ENCODE results near the gene CRIP3.
A peak's percentile ranks its signal among the peaks of the same experiment; 100 is the strongest.

CRIP3 gene

GRCh38 chr6:43274916-43275597 is 33.6 kb downstream of the CRIP3 start:
- H3K4me1 ChIP-seq (ENCODE audit: control insufficient read depth in 1 of 2, insufficient read depth in 2 of 2, low read length in 2 of 2), result peaks cover 47 to 73% of the 10 kb centered on the region in 2 donors
- no peaks in the 10 kb centered on the region for H3K36me3 ChIP-seq (ENCODE audit: control insufficient read depth in 1 of 2, insufficient read depth in 2 of 2, low read length in 2 of 2)
- no peaks in the 10 kb centered on the region for H3K9me3 ChIP-seq (ENCODE audit: control insufficient read depth in 1 of 2, low read length in 2 of 2)
- H3K27me3 ChIP-seq (ENCODE audit: control insufficient read depth in 1 of 2, insufficient read depth in 2 of 2, low read length in 2 of 2), result no peaks in the 10 kb centered on the region
- peak overlapping the region; percentile 67 to 77 for H3K4me3 ChIP-seq (ENCODE audit: low read depth in 1 of 2, low read length in 2 of 2)
- H3K9ac ChIP-seq (ENCODE audit: low read depth in 1 of 2, low read length in 2 of 2), result peak overlapping the region; percentile 81 to 83
- H3K27ac ChIP-seq (ENCODE audit: low read depth, low read length), result peak overlapping the region; percentile 85

- H3K4me3 ChIP-seq (ENCODE audit: low read depth in 1 of 2, low read length in 2 of 2), result peak overlapping the region; percentile 67 to 77
- H3K4me1 ChIP-seq (ENCODE audit: control insufficient read depth in 1 of 2, insufficient read depth in 2 of 2, low read length in 2 of 2), result peaks cover 48 to 77% of the 10 kb centered on the region in 2 donors
- H3K27me3 ChIP-seq (ENCODE audit: control insufficient read depth in 1 of 2, insufficient read depth in 2 of 2, low read length in 2 of 2), result no peaks in the 10 kb centered on the region
- H3K36me3 ChIP-seq (ENCODE audit: control insufficient read depth in 1 of 2, insufficient read depth in 2 of 2, low read length in 2 of 2), result no peaks in the 10 kb centered on the region
- H3K9me3 ChIP-seq (ENCODE audit: control insufficient read depth in 1 of 2, low read length in 2 of 2), result no peaks in the 10 kb centered on the region
- peak overlapping the region; percentile 77 for H3K27ac ChIP-seq (ENCODE audit: low read depth, low read length)
- H3K9ac ChIP-seq (ENCODE audit: low read depth in 1 of 2, low read length in 2 of 2), result peak overlapping the region; percentile 81 to 83
These were observed 34.3 kb downstream of the CRIP3 start for GRCh38 chr6:43274127-43274915.

GRCh38 chr6:43273707-43274106 is 34.9 kb downstream of the CRIP3 start:
- H3K4me1 ChIP-seq (ENCODE audit: control insufficient read depth in 1 of 2, insufficient read depth in 2 of 2, low read length in 2 of 2), result peaks cover 48 to 77% of the 10 kb centered on the region in 2 donors
- H3K4me3 ChIP-seq (ENCODE audit: low read depth in 1 of 2, low read length in 2 of 2), result no peak overlapping the region
- H3K27ac ChIP-seq (ENCODE audit: low read depth, low read length), result no peak overlapping the region
- H3K27me3 ChIP-seq (ENCODE audit: control insufficient read depth in 1 of 2, insufficient read depth in 2 of 2, low read length in 2 of 2), result peaks cover 0 to 3% of the 10 kb centered on the region in 2 donors
- no peaks in the 10 kb centered on the region for H3K36me3 ChIP-seq (ENCODE audit: control insufficient read depth in 1 of 2, insufficient read depth in 2 of 2, low read length in 2 of 2)
- H3K9me3 ChIP-seq (ENCODE audit: control insufficient read depth in 1 of 2, low read length in 2 of 2), result no peaks in the 10 kb centered on the region
- H3K9ac ChIP-seq (ENCODE audit: low read depth in 1 of 2, low read length in 2 of 2), result peak overlapping the region in 1 of 2 donors; percentile 83

GRCh38 chr6:43271944-43272343 is 36.7 kb downstream of the CRIP3 start:
- H3K36me3 ChIP-seq (ENCODE audit: control insufficient read depth in 1 of 2, insufficient read depth in 2 of 2, low read length in 2 of 2), result no peaks in the 10 kb centered on the region
- no peak overlapping the region for H3K27ac ChIP-seq (ENCODE audit: low read depth, low read length)
- H3K27me3 ChIP-seq (ENCODE audit: control insufficient read depth in 1 of 2, insufficient read depth in 2 of 2, low read length in 2 of 2), result peaks cover 0 to 3% of the 10 kb centered on the region in 2 donors
- H3K4me1 ChIP-seq (ENCODE audit: control insufficient read depth in 1 of 2, insufficient read depth in 2 of 2, low read length in 2 of 2), result peaks cover 58 to 77% of the 10 kb centered on the region in 2 donors
- H3K9ac ChIP-seq (ENCODE audit: low read depth in 1 of 2, low read length in 2 of 2), result no peak overlapping the region
- no peaks in the 10 kb centered on the region for H3K9me3 ChIP-seq (ENCODE audit: control insufficient read depth in 1 of 2, low read length in 2 of 2)
- no peak overlapping the region for H3K4me3 ChIP-seq (ENCODE audit: low read depth in 1 of 2, low read length in 2 of 2)

GRCh38 chr6:43271103-43271815 is 37.4 kb downstream of the CRIP3 start:
- peak overlapping the region; percentile 33 for H3K27ac ChIP-seq (ENCODE audit: low read depth, low read length)
- peaks cover 0 to 3% of the 10 kb centered on the region in 2 donors for H3K27me3 ChIP-seq (ENCODE audit: control insufficient read depth in 1 of 2, insufficient read depth in 2 of 2, low read length in 2 of 2)
- H3K4me1 ChIP-seq (ENCODE audit: control insufficient read depth in 1 of 2, insufficient read depth in 2 of 2, low read length in 2 of 2), result peaks cover 55 to 70% of the 10 kb centered on the region in 2 donors
- H3K4me3 ChIP-seq (ENCODE audit: low read depth in 1 of 2, low read length in 2 of 2), result no peak overlapping the region
- peak overlapping the region; percentile 28 to 30 for H3K9ac ChIP-seq (ENCODE audit: low read depth in 1 of 2, low read length in 2 of 2)
- H3K9me3 ChIP-seq (ENCODE audit: control insufficient read depth in 1 of 2, low read length in 2 of 2), result no peaks in the 10 kb centered on the region
- no peaks in the 10 kb centered on the region for H3K36me3 ChIP-seq (ENCODE audit: control insufficient read depth in 1 of 2, insufficient read depth in 2 of 2, low read length in 2 of 2)

GRCh38 chr6:43269273-43270007 is 39.2 kb downstream of the CRIP3 start:
- Histone ChIP-seq H3K27ac (ENCODE audit: low read depth, low read length) (peak overlapping the region; percentile 76), H3K36me3 (ENCODE audit: control insufficient read depth in 1 of 2, insufficient read depth in 2 of 2, low read length in 2 of 2) (no peaks in the 10 kb centered on the region), H3K9ac (ENCODE audit: low read depth in 1 of 2, low read length in 2 of 2) (peak overlapping the region; percentile 28 to 46), H3K27me3 (ENCODE audit: control insufficient read depth in 1 of 2, insufficient read depth in 2 of 2, low read length in 2 of 2) (peaks cover 0 to 3% of the 10 kb centered on the region in 2 donors), H3K9me3 (ENCODE audit: control insufficient read depth in 1 of 2, low read length in 2 of 2) (no peaks in the 10 kb centered on the region), H3K4me1 (ENCODE audit: control insufficient read depth in 1 of 2, insufficient read depth in 2 of 2, low read length in 2 of 2) (peaks cover 47 to 62% of the 10 kb centered on the region in 2 donors), H3K4me3 (ENCODE audit: low read depth in 1 of 2, low read length in 2 of 2) (peak overlapping the region; percentile 57 to 61)

GRCh38 chr6:43268782-43269272 is 39.8 kb downstream of the CRIP3 start:
- Histone ChIP-seq H3K4me3 (ENCODE audit: low read depth in 1 of 2, low read length in 2 of 2) (peak overlapping the region; percentile 57 to 61), H3K27me3 (ENCODE audit: control insufficient read depth in 1 of 2, insufficient read depth in 2 of 2, low read length in 2 of 2) (peaks cover 0 to 3% of the 10 kb centered on the region in 2 donors), H3K27ac (ENCODE audit: low read depth, low read length) (peak overlapping the region; percentile 76), H3K9ac (ENCODE audit: low read depth in 1 of 2, low read length in 2 of 2) (peak overlapping the region; percentile 28 to 46), H3K36me3 (ENCODE audit: control insufficient read depth in 1 of 2, insufficient read depth in 2 of 2, low read length in 2 of 2) (no peaks in the 10 kb centered on the region), H3K4me1 (ENCODE audit: control insufficient read depth in 1 of 2, insufficient read depth in 2 of 2, low read length in 2 of 2) (peaks cover 43 to 56% of the 10 kb centered on the region in 2 donors), H3K9me3 (ENCODE audit: control insufficient read depth in 1 of 2, low read length in 2 of 2) (no peaks in the 10 kb centered on the region)

GRCh38 chr6:43268355-43268700 is 40.3 kb downstream of the CRIP3 start:
- H3K36me3 ChIP-seq (ENCODE audit: control insufficient read depth in 1 of 2, insufficient read depth in 2 of 2, low read length in 2 of 2), result no peaks in the 10 kb centered on the region
- no peak overlapping the region for H3K27ac ChIP-seq (ENCODE audit: low read depth, low read length)
- H3K4me3 ChIP-seq (ENCODE audit: low read depth in 1 of 2, low read length in 2 of 2), result no peak overlapping the region
- H3K27me3 ChIP-seq (ENCODE audit: control insufficient read depth in 1 of 2, insufficient read depth in 2 of 2, low read length in 2 of 2), result peaks cover 0 to 3% of the 10 kb centered on the region in 2 donors
- peaks cover 43 to 54% of the 10 kb centered on the region in 2 donors for H3K4me1 ChIP-seq (ENCODE audit: control insufficient read depth in 1 of 2, insufficient read depth in 2 of 2, low read length in 2 of 2)
- H3K9ac ChIP-seq (ENCODE audit: low read depth in 1 of 2, low read length in 2 of 2), result no peak overlapping the region
- no peaks in the 10 kb centered on the region for H3K9me3 ChIP-seq (ENCODE audit: control insufficient read depth in 1 of 2, low read length in 2 of 2)

GRCh38 chr6:43267619-43268354 is 40.8 kb downstream of the CRIP3 start:
- Histone ChIP-seq H3K36me3 (ENCODE audit: control insufficient read depth in 1 of 2, insufficient read depth in 2 of 2, low read length in 2 of 2) (no peaks in the 10 kb centered on the region), H3K4me3 (ENCODE audit: low read depth in 1 of 2, low read length in 2 of 2) (no peak overlapping the region), H3K4me1 (ENCODE audit: control insufficient read depth in 1 of 2, insufficient read depth in 2 of 2, low read length in 2 of 2) (peaks cover 43 to 50% of the 10 kb centered on the region in 2 donors), H3K9ac (ENCODE audit: low read depth in 1 of 2, low read length in 2 of 2) (no peak overlapping the region), H3K27ac (ENCODE audit: low read depth, low read length) (peak overlapping the region; percentile 22), H3K27me3 (ENCODE audit: control insufficient read depth in 1 of 2, insufficient read depth in 2 of 2, low read length in 2 of 2) (peaks cover 0 to 3% of the 10 kb centered on the region in 2 donors), H3K9me3 (ENCODE audit: control insufficient read depth in 1 of 2, low read length in 2 of 2) (no peaks in the 10 kb centered on the region)

Data from duodenal mucosa (tissue), 2 donors.